Erythroblast (primary cell): ENCODE measurements around the gene PLB1.

Experiments used
- GATA1 ChIP-seq: IDR thresholded peaks from 2 replicates; pipeline ENCODE4 v1.6.1; 2011; ENCODE audit warnings: low read depth, mild to moderate bottlenecking, control low read depth, low read length, moderate library complexity
- POLR2A ChIP-seq: IDR thresholded peaks from 2 replicates; pipeline ENCODE4 v1.6.1; 2011; ENCODE audit warnings: mild to moderate bottlenecking, low read length

DNA sequence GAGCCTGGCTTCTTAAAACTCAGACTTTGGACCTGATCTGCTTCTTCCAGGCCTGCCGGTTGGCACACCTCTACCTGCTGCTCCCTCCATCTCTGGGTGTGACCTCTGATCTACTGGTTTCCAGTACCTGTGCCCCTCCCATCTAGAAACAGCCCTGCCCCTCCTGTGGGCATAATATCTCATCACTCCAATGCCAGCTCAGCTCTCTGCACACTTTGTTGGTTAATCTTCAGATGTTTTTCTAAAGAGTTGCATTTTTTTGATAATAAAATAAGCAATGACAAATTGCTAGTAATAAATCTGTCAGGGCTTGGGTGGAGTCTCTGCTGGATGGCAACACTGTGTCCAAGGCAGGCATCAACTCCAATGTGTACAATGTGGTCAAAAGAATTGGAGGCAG lies 166.2 kb downstream of the PLB1 start:
- TF ChIP-seq POLR2A (no peak), GATA1 (no peak)
